ENCODE measurements around the gene HDAC9. TPM values are rescaled to one million over a fixed set of nuclear protein-coding genes. Genes with fewer than 3 reads are reported as not detected.

The HDAC9 gene
- total and polyA plus RNA-seq, 7 donors: 0.38 to 34.2 (median 16.8) TPM

DNA sequence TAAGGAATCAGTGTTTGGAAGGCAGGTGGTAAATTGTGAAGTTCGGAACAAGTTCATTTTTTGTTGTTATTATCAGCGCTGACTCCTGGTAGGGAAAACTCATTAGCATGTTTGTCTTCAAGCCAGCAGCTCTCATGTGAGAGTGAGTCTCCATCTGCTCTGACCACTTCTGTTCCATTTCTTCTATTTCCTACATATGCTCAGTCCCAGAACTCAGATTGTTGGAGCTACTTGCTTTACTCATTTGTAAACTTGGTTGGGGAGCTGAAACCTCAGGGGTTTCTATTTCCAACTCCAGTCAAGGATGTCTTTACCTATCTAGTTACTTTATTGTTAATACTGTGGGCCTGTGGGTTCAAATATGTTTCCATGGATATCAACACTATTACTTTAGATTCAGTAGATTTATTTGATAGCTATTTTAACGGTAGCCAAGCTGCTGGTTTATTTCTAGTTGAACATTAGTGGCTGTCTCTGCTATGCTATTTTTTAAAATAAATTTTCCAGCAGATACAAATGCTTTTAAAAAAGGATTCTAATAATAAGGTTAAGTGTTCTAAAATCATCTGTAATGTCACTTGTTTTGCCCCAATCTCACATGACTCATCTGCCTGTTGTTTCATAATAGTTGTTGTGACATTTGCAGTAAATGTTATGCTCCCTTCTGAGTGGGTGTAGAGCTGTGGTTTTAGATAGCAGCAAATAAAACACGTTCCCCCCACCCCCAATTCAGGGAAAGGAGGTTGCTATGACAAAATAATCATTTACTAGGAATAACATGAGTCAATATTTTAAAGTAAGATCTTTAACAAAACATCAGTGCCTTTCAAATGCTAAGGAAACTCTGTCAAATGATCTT is 143.3 kb downstream of the HDAC9 start:
- WGBS, 3 donors: 56 to 64% (median 60%) methylated on average over 4 of the region's 4 CpGs
- ATAC-seq (peak; percentile 32 to 64 (median 36)), DNase-seq (no peak)
- Histone ChIP-seq H3K36me3 (ENCODE audit: insufficient read depth in 1 of 2, low read depth in 1 of 2) (peaks cover 0 to 28% of the 10 kb centered on the region in 2 donors), H3K9me3 (no peaks in the 10 kb centered on the region), H3K27ac (peak overlapping the region; percentile 63), H3K27me3 (ENCODE audit: insufficient read depth in 3 of 3, low read length in 2 of 3) (no peaks in the 10 kb centered on the region), H3K4me1 (peaks cover 10% of the 10 kb centered on the region), H3K4me3 (no peak overlapping the region)
- intact Hi-C loops (cut with DNase I): no loop called here
- TF ChIP-seq CTCF (IDR thresholded peaks at IDR 0.05): no peak

- Histone ChIP-seq H3K4me3 (no peak overlapping the region), H3K9me3 (no peaks in the 10 kb centered on the region), H3K27me3 (ENCODE audit: insufficient read depth in 3 of 3, low read length in 2 of 3) (no peaks in the 10 kb centered on the region), H3K36me3 (ENCODE audit: insufficient read depth in 1 of 2, low read depth in 1 of 2) (peaks cover 0 to 24% of the 10 kb centered on the region in 2 donors), H3K4me1 (peaks cover 10% of the 10 kb centered on the region), H3K27ac (peak overlapping the region; percentile 63)
- no peak for TF ChIP-seq CTCF (IDR thresholded peaks at IDR 0.05)
- ATAC-seq: no peak
- intact Hi-C loops (cut with DNase I): no loop called here
- WGBS, 3 donors: 82 to 83% (median 83%) methylated on average over 1 of the region's 1 CpG
- DNase-seq: no peak
These were observed 144.2 kb downstream of the HDAC9 start for GRCh38 chr7:18639711-18640110.

- 60 to 69% (median 63%) methylated on average over 3 of the region's 3 CpGs for WGBS, 3 donors
- no peak for TF ChIP-seq CTCF (IDR thresholded peaks at IDR 0.05)
- H3K36me3 ChIP-seq (ENCODE audit: insufficient read depth in 1 of 2, low read depth in 1 of 2): peaks cover 0 to 40% of the 10 kb centered on the region in 2 donors
- DNase-seq (no peak), ATAC-seq (no peak)
- no peaks in the 10 kb centered on the region for H3K9me3 ChIP-seq
- no peak overlapping the region for H3K27ac ChIP-seq
- intact Hi-C loops (cut with DNase I): no loop called here
- H3K4me1 ChIP-seq: peaks cover 4% of the 10 kb centered on the region
- no peaks in the 10 kb centered on the region for H3K27me3 ChIP-seq (ENCODE audit: insufficient read depth in 3 of 3, low read length in 2 of 3)
- H3K4me3 ChIP-seq: no peak overlapping the region
These were observed 149.4 kb downstream of the HDAC9 start for GRCh38 chr7:18644981-18645380.

DNA sequence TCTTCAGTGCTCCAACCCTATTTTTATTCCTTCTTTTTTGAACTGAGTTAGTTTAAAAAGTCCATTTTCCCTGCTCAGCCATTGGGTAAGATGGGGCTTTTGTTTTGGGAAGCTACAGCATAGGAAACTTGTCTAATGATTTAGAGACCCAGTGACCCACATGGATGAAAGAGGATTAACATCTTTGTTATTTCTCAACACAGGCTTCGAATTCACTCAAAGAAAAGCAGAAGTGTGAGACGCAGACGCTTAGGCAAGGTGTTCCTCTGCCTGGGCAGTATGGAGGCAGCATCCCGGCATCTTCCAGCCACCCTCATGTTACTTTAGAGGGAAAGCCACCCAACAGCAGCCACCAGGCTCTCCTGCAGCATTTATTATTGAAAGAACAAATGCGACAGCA is 152.0 kb downstream of the HDAC9 start:
- no peaks in the 10 kb centered on the region for H3K9me3 ChIP-seq
- 72 to 77% (median 76%) methylated on average over 5 of the region's 5 CpGs for WGBS, 3 donors
- peaks cover 4% of the 10 kb centered on the region for H3K4me1 ChIP-seq
- no peak for TF ChIP-seq CTCF (IDR thresholded peaks at IDR 0.05)
- no peak overlapping the region for H3K4me3 ChIP-seq
- intact Hi-C loops (cut with DNase I): no loop called here
- H3K36me3 ChIP-seq (ENCODE audit: insufficient read depth in 1 of 2, low read depth in 1 of 2): peaks cover 0 to 45% of the 10 kb centered on the region in 2 donors
- no peak overlapping the region for H3K27ac ChIP-seq
- no peak for DNase-seq
- H3K27me3 ChIP-seq (ENCODE audit: insufficient read depth in 3 of 3, low read length in 2 of 3): no peaks in the 10 kb centered on the region
- no peak for ATAC-seq
